GM04504 (cell line): ENCODE data around the gene COL1A2.

Source experiments
- DNase-seq: peaks from one replicate; pipeline ENCODE4 v3.0.0-alpha.2; 2012; ENCODE audit warnings: low read depth

The COL1A2 gene

DNA sequence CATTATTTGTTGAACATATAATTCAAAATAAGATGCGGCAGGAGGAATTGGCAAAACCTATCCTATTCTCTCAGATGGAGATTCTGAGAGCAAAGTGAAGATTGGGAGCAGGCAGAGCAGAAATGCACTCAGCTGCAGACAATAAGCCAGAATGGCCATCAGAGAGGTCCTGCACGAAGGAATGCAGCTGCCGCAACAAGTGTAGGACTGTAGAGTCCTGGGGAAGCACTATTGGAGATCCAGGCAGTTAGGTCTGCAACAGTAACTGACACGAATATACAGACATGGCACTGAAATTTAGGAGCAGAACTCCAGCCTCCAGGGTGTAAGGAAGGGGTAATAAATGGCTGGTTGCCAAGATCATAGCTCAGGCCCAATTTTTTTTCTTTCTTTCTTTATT, 10.4 kb upstream of the COL1A2 start:
- DNase-seq = no peak

DNA sequence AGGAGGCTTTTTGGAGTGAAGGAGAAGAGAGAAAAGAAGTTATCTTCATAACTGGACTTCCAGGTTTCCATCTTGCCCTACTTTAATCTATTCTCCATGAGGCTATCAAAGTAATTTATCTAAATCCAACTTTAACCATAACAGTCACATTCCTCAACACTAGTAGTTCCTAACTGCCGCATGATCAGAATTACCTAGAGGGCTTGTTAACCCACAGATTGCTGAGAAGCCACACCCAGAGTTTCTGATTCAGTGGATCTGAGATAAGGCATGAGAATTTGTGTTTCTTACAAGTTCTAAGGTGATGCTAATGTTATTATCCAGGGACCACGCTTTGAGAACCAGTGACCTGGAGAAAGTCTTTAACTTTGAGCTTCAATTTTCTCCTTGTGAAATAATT, 8.3 kb upstream of the COL1A2 start:
- DNase-seq = no peak

DNA sequence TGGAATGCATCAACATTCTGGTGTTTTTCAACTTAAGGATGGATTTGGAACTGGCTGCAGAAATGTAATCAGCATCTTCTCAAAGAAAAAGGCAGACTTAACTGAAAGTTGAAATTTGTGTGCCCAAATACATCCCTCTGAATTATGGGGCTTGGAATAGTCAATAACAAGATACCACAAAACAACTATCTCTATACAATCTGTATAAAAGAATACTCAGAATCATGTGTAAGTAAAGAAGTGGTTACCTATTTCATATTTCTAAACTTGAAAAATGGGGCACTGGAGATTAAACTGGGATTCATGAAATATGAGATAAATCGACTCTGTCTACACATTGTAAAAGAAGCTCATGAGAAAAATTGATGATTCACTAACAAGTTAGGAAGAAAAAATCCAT, 6.2 kb upstream of the COL1A2 start:
- no peak for DNase-seq

- DNase-seq = no peak
Observed at GRCh38 chr7:94389381-94389780, 5.3 kb upstream of the COL1A2 start.

DNA sequence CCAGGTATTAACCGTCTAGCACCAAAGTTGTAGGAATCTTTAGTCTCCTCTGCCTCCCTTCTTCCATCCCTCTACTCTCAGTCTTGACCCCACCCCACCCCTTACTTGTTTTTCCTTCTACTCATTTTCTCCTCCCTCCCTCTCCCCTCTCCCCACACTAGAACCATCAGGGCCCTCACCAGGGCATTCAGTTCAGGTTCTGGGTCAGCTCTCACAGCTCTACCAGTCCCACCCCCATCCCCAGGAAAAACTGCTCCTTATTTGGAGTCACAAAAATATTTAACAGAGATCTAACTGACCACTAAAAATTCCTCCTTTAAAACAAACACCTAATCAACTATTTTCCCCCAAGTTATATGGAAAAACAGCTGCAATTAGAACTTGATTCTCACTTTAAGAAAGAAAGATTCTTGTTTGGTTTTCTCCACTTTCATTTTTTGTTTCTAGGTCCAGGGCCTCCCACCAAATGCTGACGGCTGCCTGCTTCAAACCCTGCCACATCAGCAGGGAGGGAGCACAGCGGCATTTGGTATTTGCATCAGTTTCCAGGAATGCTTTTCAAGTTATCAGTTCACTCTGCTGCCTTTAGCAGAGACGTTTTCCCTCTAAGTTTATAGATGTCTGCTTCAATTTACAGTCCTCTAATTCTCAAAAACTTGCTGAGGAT, 2.8 kb upstream of the COL1A2 start:
- no peak for DNase-seq

- DNase-seq = no peak
Observed at GRCh38 chr7:94392393-94392786, 2.3 kb upstream of the COL1A2 start.

- no peak for DNase-seq
Observed at GRCh38 chr7:94393246-94394108, 1.2 kb upstream of the COL1A2 start.

DNA sequence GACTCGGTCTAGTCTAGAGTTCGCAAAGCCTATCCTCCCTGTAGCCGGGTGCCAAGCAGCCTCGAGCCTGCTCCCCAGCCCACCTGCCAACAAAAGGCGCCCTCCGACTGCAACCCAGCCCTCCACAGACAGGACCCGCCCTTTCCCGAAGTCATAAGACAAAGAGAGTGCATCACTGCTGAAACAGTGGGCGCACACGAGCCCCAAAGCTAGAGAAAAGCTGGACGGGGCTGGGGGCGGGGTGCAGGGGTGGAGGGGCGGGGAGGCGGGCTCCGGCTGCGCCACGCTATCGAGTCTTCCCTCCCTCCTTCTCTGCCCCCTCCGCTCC, 622 bp upstream of the COL1A2 start:
- DNase-seq = no peak

DNA sequence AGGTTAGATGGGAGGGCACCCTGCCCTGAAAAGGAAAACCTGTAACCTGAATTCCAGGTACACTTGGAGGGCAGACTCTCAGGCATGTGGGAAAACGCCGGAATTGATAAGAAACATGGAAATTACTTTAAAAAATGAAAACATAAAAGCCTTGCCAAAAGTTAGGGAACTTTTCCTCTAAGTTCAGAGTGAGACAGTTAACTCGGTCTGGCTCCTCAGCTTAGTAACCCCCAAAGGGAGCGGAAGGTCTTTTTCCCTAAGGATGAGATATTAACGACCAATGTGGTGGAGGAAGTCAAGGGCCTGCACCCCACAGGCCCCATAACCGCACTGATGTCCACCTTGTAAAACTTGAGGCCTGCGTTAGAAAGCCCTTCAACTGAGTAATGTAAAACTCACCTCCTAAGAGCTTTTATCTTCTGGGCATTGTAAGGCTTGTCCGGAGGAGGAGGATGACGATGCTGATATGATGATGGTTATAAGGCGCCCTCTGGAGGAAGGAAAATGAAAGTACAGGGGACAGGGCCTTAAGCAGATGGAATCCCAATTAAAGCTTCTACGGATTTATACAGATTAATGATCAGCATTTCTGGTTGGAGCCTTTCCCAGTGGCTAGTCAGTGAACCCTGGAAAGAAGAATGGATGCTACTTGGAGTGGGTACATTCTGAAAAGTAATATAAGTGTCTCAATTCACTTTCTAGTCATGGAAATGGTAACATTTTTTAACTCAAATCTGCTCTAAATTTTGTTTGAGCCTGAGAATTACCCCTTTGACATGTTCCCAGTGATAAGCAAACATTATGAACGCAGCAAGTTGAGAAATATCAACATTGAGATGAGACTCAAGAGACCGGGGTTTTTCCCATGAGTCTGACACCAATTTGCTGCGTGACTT, 694 bp downstream of the COL1A2 start:
- DNase-seq = no peak

- no peak for DNase-seq
Observed at GRCh38 chr7:94396037-94396431, 1.3 kb downstream of the COL1A2 start.

GRCh38 chr7:94396596-94396995, 1.9 kb downstream of the COL1A2 start:
- no peak for DNase-seq

DNA sequence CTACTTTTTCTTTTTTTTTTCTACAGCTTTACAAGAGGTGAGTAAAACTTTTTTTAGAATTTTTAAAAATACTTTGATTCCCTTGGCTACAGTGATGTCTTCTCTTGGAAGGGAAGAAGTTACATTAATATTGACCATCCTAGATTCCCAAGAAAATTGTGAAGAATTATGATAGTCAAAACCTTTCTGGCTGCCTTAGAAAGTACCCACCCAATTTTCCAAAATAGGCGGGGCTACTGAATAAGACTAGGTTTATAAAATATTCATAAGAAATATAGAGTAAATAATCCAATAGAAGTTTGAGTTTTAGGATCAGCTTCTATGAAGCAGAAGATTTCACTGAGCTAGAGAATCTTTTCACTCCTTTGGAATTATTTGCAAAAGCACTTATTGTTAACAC, 3.0 kb downstream of the COL1A2 start:
- DNase-seq = no peak

GRCh38 chr7:94398841-94399240, 4.1 kb downstream of the COL1A2 start:
- DNase-seq = no peak

DNA sequence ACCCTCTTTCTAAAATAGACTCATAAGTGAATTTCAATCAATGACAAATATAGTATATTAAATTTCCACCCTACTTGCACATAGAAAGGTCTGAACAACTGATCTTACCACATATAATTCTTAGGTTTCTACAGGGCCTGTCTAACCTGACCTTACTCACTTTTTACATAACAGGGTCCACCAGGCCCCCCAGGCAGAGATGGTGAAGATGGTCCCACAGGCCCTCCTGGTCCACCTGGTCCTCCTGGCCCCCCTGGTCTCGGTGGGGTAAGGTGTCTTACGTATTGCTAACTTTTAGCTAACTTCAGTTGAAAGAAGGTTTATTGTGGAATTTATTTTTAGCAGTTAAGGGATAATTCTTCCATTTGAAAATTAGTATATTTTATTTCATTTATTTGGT, 5.3 kb downstream of the COL1A2 start:
- DNase-seq = no peak

DNA sequence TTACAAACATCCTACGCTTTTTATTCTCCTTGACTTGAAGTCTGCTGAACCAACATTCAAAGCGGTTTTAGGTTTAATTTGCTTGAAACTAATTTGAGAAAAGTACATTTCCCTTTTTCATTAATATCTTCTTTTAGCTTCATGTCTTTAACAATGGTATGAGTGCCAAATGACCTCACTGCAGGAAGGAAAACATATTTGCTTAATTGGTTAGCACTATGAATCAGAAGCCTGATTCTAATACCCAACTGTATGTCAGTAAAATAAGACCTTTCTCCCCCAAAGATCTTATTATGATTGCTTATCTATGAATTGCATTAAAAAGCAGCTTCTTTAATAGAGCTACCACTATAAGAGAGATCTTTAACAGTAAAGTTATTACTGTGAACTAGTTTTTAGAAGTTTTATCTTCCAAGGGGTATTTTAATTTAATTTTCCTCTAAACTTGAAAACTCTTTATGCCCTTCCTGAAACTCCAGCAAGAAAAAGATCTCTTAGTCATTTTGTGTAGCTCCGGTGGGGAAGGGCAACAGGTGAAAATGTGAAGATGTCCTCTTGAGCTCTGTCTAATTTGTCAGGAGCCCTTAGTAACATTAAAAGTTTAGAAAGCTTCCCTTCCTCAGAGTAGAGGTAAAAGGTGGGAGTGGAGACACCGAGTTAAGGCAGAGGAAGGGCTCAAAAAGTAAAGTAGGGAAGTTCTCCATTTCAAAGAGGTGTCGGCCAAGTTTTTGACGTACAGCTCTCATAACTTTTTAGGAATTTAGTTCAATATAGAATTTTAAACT, 6.1 kb downstream of the COL1A2 start:
- no peak for DNase-seq

DNA sequence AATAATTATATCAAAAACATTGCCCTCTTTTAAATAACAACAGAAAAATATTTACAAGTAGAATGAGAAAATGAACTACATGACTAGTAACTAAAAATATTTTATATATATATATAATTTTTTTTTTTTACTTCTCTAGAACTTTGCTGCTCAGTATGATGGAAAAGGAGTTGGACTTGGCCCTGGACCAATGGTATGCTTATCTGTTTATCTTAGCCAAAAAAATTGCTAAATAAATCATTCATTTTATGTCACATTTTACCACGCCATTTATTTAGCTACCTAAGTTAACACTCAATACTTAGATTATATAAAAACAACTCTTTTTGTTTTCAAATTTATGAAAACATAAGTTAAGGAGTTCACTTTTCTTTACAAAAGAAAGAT, 6.7 kb downstream of the COL1A2 start:
- DNase-seq = no peak

- DNase-seq = peak; percentile 25
Observed at GRCh38 chr7:94403546-94403945, 8.9 kb downstream of the COL1A2 start.

DNA sequence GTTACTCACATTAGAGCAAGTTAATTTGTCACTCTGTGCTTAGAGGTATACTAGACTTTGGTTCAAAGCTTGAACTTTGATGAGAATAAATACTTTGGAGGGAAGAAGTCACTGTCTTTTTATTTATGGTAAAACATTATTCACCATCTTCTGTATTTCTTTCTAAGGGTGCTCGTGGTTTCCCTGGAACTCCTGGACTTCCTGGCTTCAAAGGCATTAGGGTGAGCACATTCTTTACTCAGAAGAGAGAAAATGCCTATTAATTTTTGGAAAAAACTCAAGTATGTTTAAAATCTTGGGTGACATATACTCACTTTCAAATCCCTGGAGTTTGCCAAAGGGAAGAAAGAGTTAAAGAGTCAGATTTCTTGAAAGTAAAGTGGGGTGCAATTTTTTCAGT, 10.8 kb downstream of the COL1A2 start:
- no peak for DNase-seq

GRCh38 chr7:94406696-94407095, 12.0 kb downstream of the COL1A2 start:
- no peak for DNase-seq

GRCh38 chr7:94409200-94409948, 14.7 kb downstream of the COL1A2 start:
- no peak for DNase-seq
